Uterus (tissue), 4 donors: ENCODE data around the gene LIG1. TPM values are rescaled to one million over a fixed set of nuclear protein-coding genes. Genes with fewer than 3 reads are reported as not detected.

ENCODE experiments used
- DNase-seq, 2 donors: peaks; one replicate each; pipeline ENCODE4 v3.0.0-alpha.2; 2019 to 2020
- H3K27ac ChIP-seq, 2 donors: fragments of 200-600 bp; sonication (generic); 1 replicate in 1 of 2; 2 replicates in 1 of 2; pipeline ENCODE4 v1.5.1; 2016 to 2018
- H3K27me3 ChIP-seq, 2 donors: fragments of 200-600 bp; sonication (generic); one replicate each; pipeline ENCODE4 v1.5.1; 2018 to 2019; ENCODE audit warnings: control low read depth in 1 of 2
- H3K36me3 ChIP-seq, 2 donors: fragments of 200-600 bp; sonication (generic); one replicate each; pipeline ENCODE4 v1.5.1; 2019; ENCODE audit warnings: control low read depth in 1 of 2
- H3K4me1 ChIP-seq, 2 donors: fragments of 200-600 bp; sonication (generic); one replicate each; pipeline ENCODE4 v1.5.1; 2018 to 2019; ENCODE audit warnings: control low read depth in 1 of 2
- H3K4me3 ChIP-seq, 2 donors: fragments of 200-600 bp; sonication (generic); 1 replicate in 1 of 2; 2 replicates in 1 of 2; pipeline ENCODE4 v1.5.1; 2018 to 2019; ENCODE audit warnings: mild to moderate bottlenecking in 1 of 2
- H3K9me3 ChIP-seq, 2 donors: fragments of 200-600 bp; sonication (generic); one replicate each; pipeline ENCODE4 v1.5.1; 2019; ENCODE audit warnings: control low read depth in 1 of 2
- CTCF ChIP-seq, 4 experiments: fragments of 200-600 bp in 2 of 4; fragments of 450-650 bp in 2 of 4; sonication (generic) in 2 of 4; IDR thresholded peaks; one replicate each; pipeline ENCODE4 v1.5.1; 2016 to 2019; ENCODE audit warnings: antibody characterized with exemption in 4 of 4, mild to moderate bottlenecking in 2 of 4, moderate library complexity in 1 of 4
- POLR2A ChIP-seq, 2 donors: fragments of 450-650 bp; IDR thresholded peaks; one replicate each; pipeline ENCODE4 v1.6.1; 2016; ENCODE audit warnings: antibody characterized with exemption in 2 of 2, mild to moderate bottlenecking in 1 of 2, moderate library complexity in 1 of 2
- intact Hi-C: fragments of 100-400 bp; cut with DNase I; formaldehyde crosslinking; loops from one replicate; pipeline ENCODE4 v1.15.1; 2023; ENCODE audit warnings: low total_unique reads
- total RNA-seq, 4 donors: library from RNA; depleted of rRNA in 3 of 4; stranded (reverse); fragments of >200 nt in 3 of 4; gene quantifications; one replicate each; pipeline versions ENCODE4 v1.1.0 to v1.2.4, GENCODE V29; 2014 to 2023
- donor health status: DM: yes; HTN: yes; CAD: no.

Gene LIG1
- total RNA-seq, 4 donors from 2014 or later, result 5.9 to 96.1 (median 28.1) TPM

GRCh38 chr19:48154003-48154402 is 16.1 kb downstream of the LIG1 start:
- Histone ChIP-seq H3K4me3 (no peak overlapping the region), H3K27me3 (no peaks in the 10 kb centered on the region), H3K36me3 (no peaks in the 10 kb centered on the region), H3K4me1 (no peaks in the 10 kb centered on the region), H3K9me3 (no peaks in the 10 kb centered on the region), H3K27ac (no peak overlapping the region)
- no peak for TF ChIP-seq POLR2A (IDR thresholded peaks at IDR 0.05)
- no peak for TF ChIP-seq CTCF (IDR thresholded peaks at IDR 0.05)
- DNase-seq, result no peak
- intact Hi-C loops, result loop anchor here (5.0 kb wide), 1 partner anchor 47 kb away; no protein-coding TSS in a partner anchor

- H3K27me3 ChIP-seq, result no peaks in the 10 kb centered on the region
- H3K4me3 ChIP-seq, result no peak overlapping the region
- no peak overlapping the region for H3K27ac ChIP-seq
- H3K9me3 ChIP-seq, result no peaks in the 10 kb centered on the region
- DNase-seq, result peak; percentile 68 to 72
- TF ChIP-seq POLR2A (IDR thresholded peaks at IDR 0.05), result no peak
- peak; percentile 80 to 88 (median 82) for TF ChIP-seq CTCF (IDR thresholded peaks at IDR 0.05)
- no peaks in the 10 kb centered on the region for H3K4me1 ChIP-seq
- no peaks in the 10 kb centered on the region for H3K36me3 ChIP-seq
- intact Hi-C loops, result loop anchor here (5.0 kb wide), 1 partner anchor 45 kb away; no protein-coding TSS in a partner anchor
Observed at GRCh38 chr19:48152551-48152950, 17.6 kb downstream of the LIG1 start.

GRCh38 chr19:48149430-48149829 is 20.7 kb downstream of the LIG1 start:
- Histone ChIP-seq H3K36me3 (no peaks in the 10 kb centered on the region), H3K27ac (peak overlapping the region in 1 of 2 donors; percentile 71), H3K27me3 (no peaks in the 10 kb centered on the region), H3K9me3 (no peaks in the 10 kb centered on the region), H3K4me1 (no peaks in the 10 kb centered on the region), H3K4me3 (no peak overlapping the region)
- intact Hi-C loops, result no loop called here
- TF ChIP-seq POLR2A (IDR thresholded peaks at IDR 0.05) (no peak), CTCF (IDR thresholded peaks at IDR 0.05) (no peak)
- DNase-seq, result peak; percentile 60 to 71

- TF ChIP-seq CTCF (IDR thresholded peaks at IDR 0.05) (no peak), POLR2A (IDR thresholded peaks at IDR 0.05) (no peak)
- Histone ChIP-seq H3K36me3 (no peaks in the 10 kb centered on the region), H3K4me1 (no peaks in the 10 kb centered on the region), H3K27me3 (no peaks in the 10 kb centered on the region), H3K27ac (peak overlapping the region in 1 of 2 donors; percentile 31), H3K4me3 (no peak overlapping the region), H3K9me3 (no peaks in the 10 kb centered on the region)
- intact Hi-C loops, result no loop called here
- DNase-seq, result no peak
Observed at GRCh38 chr19:48148576-48148975, 21.6 kb downstream of the LIG1 start.

GRCh38 chr19:48147597-48148175 is 22.5 kb downstream of the LIG1 start:
- Histone ChIP-seq H3K27me3 (no peaks in the 10 kb centered on the region), H3K9me3 (no peaks in the 10 kb centered on the region), H3K36me3 (no peaks in the 10 kb centered on the region), H3K4me3 (no peak overlapping the region), H3K4me1 (no peaks in the 10 kb centered on the region), H3K27ac (no peak overlapping the region)
- intact Hi-C loops, result no loop called here
- DNase-seq, result no peak
- TF ChIP-seq CTCF (IDR thresholded peaks at IDR 0.05) (no peak), POLR2A (IDR thresholded peaks at IDR 0.05) (no peak)
